PFSK-1 (cell line): Measurements from ENCODE around the gene FEM1C.

Experiments used
- POLR2AphosphoS5 ChIP-seq: IDR thresholded peaks from 2 replicates; pipeline ENCODE4 v1.6.1; 2012; ENCODE audit warnings: low read depth, mild to moderate bottlenecking, control low read depth, low read length, moderate library complexity
- REST ChIP-seq, 2 experiments: IDR thresholded peaks; 2 replicates each; pipeline versions ENCODE4 v1.6.1 to v1.8.0; 2011 to 2012; ENCODE audit warnings: low read depth in 2 of 2, low read length in 2 of 2, control low read depth in 1 of 2, inconsistent platforms in 1 of 2, mild to moderate bottlenecking in 1 of 2, moderate library complexity in 1 of 2; ENCODE audit not compliant: insufficient read depth in 1 of 2
- SIN3A ChIP-seq: IDR thresholded peaks from 2 replicates; pipeline ENCODE4 v1.6.1; 2012; ENCODE audit warnings: mild to moderate bottlenecking, low read length, moderate library complexity, borderline replicate concordance; ENCODE audit not compliant: insufficient read depth
- TAF1 ChIP-seq: IDR thresholded peaks from 2 replicates; pipeline ENCODE4 v1.6.1; 2012; ENCODE audit warnings: low read length, control low read depth, borderline replicate concordance; ENCODE audit not compliant: insufficient read depth

- no peak for TF ChIP-seq POLR2AphosphoS5
- no peak for TF ChIP-seq REST (IDR thresholded peaks at IDR 0.05; ENCODE audit: insufficient read depth in 1 of 2, low read depth in 2 of 2, low read length in 2 of 2)
- TF ChIP-seq TAF1: no peak
- no peak for TF ChIP-seq SIN3A
Measured at GRCh38 chr5:115484368-115484767, 60.2 kb downstream of the FEM1C start.
